NCI-H1930 (cell line): ENCODE results near the gene ACTG1.
"Not testable (repeated sequence)": the region's sequence is repeated elsewhere in the genome, so short reads cannot be mapped to it uniquely, and the experiment has no call there.

Source experiments
- DNase-seq, 2 experiments: peaks; one replicate each; lab custom pipeline; 2025; lab: John Stamatoyannopoulos, UW

ACTG1 gene

GRCh38 chr17:81533339-81534141 is 20.9 kb upstream of the ACTG1 start:
- no peak for DNase-seq

GRCh38 chr17:81532490-81533287 is 20.1 kb upstream of the ACTG1 start:
- DNase-seq: no peak

- DNase-seq: not testable (repeated sequence)
These were observed 19.4 kb upstream of the ACTG1 start for GRCh38 chr17:81531998-81532404.

GRCh38 chr17:81531013-81531412 is 18.4 kb upstream of the ACTG1 start:
- not testable (repeated sequence) for DNase-seq

GRCh38 chr17:81529437-81529803 is 16.8 kb upstream of the ACTG1 start:
- no peak for DNase-seq

- no peak for DNase-seq
These were observed 16.2 kb upstream of the ACTG1 start for GRCh38 chr17:81528651-81529436.

GRCh38 chr17:81528384-81528650 is 15.7 kb upstream of the ACTG1 start:
- no peak for DNase-seq

GRCh38 chr17:81527591-81528383 is 15.2 kb upstream of the ACTG1 start, which contains the start of gene FSCN2:
Gene FSCN2 (plus strand): TSS chr17:81528377. CDS start chr17:81528532, 155 bp downstream.
- no peak for DNase-seq

- DNase-seq: no peak
These were observed 14.3 kb upstream of the ACTG1 start for GRCh38 chr17:81526662-81527571.

GRCh38 chr17:81524865-81525159 is 12.2 kb upstream of the ACTG1 start:
- DNase-seq: no peak

GRCh38 chr17:81524039-81524864 is 11.7 kb upstream of the ACTG1 start:
- no peak for DNase-seq

- DNase-seq: no peak
These were observed 10.9 kb upstream of the ACTG1 start for GRCh38 chr17:81523402-81524038.

- DNase-seq: no peak
These were observed 10.1 kb upstream of the ACTG1 start for GRCh38 chr17:81522491-81523401.

GRCh38 chr17:81520021-81520901 is 7.7 kb upstream of the ACTG1 start:
- DNase-seq: no peak

- DNase-seq: peak; percentile 74
These were observed 6.9 kb upstream of the ACTG1 start for GRCh38 chr17:81519284-81520020.

GRCh38 chr17:81518785-81519283 is 6.2 kb upstream of the ACTG1 start:
- DNase-seq: no peak
